ENCODE data around the gene ZNF593. TPM values are rescaled to one million over a fixed set of nuclear protein-coding genes. Genes with fewer than 3 reads are reported as not detected.

The ZNF593 gene
- polyA plus RNA-seq, 3 donors: 58.4 to 94.6 (median 80.4) TPM

DNA sequence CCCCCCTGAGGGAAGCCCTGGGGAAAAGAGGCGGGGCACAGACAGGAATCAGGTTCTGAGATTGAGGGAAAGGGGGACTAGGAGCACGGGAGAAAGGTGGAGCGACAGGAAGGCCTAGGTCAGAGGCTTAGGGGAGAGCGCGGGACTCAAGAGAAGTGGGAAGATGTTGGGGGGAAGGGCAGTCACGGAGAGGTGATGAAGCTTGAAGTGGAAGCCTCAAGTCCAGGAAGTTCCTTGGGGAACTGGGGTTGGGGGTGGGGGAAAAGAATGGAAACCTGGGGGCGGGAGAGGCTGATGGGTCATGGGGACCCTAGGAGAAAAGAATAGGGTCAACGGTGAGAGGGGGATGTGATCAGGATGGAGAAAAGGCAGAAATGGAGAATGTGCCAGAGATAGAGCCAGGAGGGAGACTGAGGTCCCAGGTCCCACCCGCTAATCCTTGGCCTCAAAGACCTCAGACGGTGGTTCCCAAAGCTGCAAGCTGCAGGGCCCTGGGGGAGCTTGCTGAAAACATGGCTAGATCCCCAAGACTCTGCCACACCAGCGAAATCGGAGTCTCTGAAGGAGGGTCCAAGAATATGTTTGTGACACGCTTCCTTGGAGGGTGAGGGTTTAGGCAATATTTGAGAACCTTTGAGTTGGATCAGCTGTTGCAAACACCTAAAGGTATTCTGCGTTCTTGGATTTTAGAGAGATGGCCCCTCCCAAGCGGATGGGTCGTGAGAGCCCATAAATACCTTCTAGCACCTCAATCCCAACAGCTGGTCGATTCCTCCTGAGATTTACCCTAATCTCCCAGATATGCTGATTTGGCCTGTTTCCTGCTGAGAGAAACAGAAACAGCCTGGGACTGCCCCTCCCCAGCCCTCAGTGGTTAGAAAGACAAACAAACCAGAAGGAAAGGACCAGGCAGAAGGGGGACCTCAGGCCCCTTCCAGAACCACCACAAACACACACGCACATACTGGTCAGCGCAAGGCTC lies 4.6 kb upstream of the ZNF593 start:
- WGBS, 3 donors: 67 to 72% (median 70%) methylated on average over 19 of the region's 19 CpGs
- no peak overlapping the region for H3K27ac ChIP-seq (ENCODE audit: low read depth, low read length)

DNA sequence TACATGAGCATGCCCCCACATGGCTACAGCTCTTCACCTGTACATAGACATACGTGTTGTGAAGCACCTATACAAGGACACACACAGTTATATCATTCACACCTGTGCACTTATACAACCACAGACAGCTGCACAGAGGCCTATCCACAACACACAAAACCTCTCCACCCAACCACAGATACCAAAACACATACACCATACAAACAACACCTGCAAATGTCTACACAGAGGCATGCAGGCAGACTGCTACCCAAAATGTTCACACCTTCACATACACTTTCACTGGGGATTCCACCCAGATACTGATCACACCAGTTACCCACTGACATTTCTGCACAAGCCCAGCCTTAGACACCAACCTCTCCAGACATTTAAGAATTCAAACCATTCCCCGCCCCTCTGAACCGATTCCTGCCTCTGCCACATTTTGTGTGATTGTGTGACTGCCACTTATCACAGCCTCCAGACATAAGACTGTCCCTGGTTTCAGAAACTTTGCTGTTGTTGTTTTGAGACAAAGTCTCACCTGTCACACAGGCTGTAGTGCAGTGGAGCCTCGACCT lies 2.9 kb upstream of the ZNF593 start:
- WGBS, 3 donors: 76 to 86% (median 80%) methylated on average over 4 of the region's 4 CpGs
- no peak overlapping the region for H3K27ac ChIP-seq (ENCODE audit: low read depth, low read length)

DNA sequence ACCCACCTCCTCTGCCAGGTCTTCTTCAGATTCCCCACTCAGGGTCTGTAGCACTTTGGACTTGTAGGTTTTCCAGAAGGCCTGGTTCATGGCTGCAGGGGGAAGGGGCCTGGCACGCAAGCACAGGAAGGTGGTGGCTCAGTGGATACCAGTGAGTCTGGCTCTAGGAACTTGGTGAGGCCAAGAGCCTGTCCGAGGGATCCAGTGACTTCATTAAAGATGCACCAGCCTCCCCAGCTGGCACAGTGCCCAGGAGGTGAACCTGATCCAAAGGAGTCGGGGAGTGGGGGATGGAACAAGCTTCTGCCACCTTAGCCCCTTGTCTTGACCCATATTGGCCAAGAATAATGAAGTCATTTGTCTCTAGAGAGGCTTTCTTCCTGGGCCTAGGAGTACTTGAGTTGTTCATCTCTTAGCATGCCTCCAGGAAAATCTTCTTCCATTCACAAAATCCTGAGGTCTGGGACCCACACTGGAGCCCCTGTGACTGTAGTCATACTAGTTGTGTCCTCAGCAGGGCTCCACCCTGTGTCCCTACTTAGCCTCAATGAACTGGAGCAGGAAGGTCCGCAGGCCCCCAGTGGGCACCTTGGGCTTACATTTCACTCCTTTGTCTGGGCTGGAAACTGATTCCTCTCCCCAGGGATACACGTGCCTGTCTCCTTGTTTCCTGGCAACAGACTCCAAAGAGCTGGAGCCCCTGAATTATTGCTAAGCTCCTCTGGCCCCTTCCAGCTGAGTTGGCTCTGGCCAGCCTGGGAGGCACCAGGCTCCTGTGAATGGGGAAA lies 1.1 kb upstream of the ZNF593 start, which contains the start of gene C1orf232:
C1orf232 (minus strand) TSS at position 554 of the 788 bp plus-strand sequence; CDS start at position 90, 464 bp downstream.
- WGBS, 3 donors: 69 to 73% (median 69%) methylated on average over 5 of the region's 5 CpGs
- no peak within 1 kb of the TSS for H3K27ac ChIP-seq (ENCODE audit: low read depth, low read length)

- WGBS, 3 donors: 45 to 60% (median 57%) methylated on average over 4 of the region's 4 CpGs
- H3K27ac ChIP-seq (ENCODE audit: low read depth, low read length): no peak overlapping the region
Observed at GRCh38 chr1:26169198-26169554, 532 bp upstream of the ZNF593 start.

GRCh38 chr1:26170472-26170821 lies 739 bp downstream of the ZNF593 start:
- no peak overlapping the region for H3K27ac ChIP-seq (ENCODE audit: low read depth, low read length)
- 51 to 69% (median 67%) methylated on average over 9 of the region's 9 CpGs for WGBS, 3 donors

DNA sequence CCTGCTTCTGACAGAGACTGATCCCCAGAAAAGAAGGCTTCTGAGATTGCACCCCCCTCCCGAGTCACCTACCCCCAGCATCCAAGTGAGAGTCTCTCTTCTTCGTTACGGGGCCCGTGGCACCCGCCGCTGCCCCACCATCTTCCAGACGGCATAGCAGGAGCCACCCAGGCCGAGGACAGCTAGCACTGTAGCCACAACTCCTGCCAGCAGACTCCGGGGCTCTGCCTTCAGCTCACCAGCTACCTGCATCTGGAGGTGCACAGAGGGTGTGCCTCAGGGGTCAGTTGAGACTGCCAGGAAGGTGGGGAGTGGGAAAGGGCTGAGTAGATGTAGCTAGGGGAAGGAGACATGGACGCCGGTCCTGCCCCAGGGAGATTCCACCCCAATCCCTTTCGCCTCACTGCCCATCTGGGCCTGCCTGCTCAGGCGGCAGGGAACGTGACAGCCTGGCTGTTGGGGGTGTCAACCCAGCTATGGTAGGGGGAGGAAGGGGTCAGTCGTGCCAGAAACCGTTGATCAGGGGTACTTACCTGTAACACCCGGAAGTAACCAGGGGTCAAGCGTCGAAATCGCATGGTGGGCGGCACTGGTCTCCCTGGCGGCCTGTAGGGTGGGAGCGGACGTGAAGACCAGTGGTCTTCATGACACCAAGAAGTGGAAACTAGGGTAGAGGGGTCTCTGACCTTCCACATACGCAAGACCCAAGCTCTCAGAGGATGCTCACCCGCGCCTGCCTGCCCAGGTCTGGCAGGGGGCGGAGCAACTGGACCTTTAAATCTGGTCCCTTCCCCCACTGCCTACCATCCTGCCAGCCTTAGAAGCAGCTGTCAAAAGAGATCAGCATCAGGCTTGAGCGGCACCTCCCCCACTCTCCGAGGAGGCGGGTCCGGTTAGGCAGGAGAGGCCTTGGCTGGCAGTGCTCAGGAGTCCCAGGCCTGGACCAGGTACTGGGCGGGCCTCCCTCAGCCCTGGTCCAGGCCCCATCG lies 1.7 kb downstream of the ZNF593 start, which contains the start of gene ZNF593OS:
ZNF593OS (minus strand) TSS at position 749 of the 989 bp plus-strand sequence; CDS start at position 578, 171 bp downstream.
- WGBS, 3 donors: 92 to 95% (median 93%) methylated on average over 34 of the region's 34 CpGs
- H3K27ac ChIP-seq (ENCODE audit: low read depth, low read length): no peak within 1 kb of the TSS

GRCh38 chr1:26175346-26175745 lies 5.6 kb downstream of the ZNF593 start:
- no peak overlapping the region for H3K27ac ChIP-seq (ENCODE audit: low read depth, low read length)
- 90 to 94% (median 92%) methylated on average over 7 to 8 of the region's 8 CpGs for WGBS, 3 donors

- no peak within 1 kb of the TSS for H3K27ac ChIP-seq (ENCODE audit: low read depth, low read length)
- 8 to 52% (median 50%) methylated on average over 21 of the region's 21 CpGs for WGBS, 3 donors
Observed at GRCh38 chr1:26177182-26177684, 7.5 kb downstream of the ZNF593 start, which contains the start of gene CNKSR1. CNKSR1 (plus strand) TSS chr1:26177491; CDS start chr1:26177548, 57 bp downstream.

DNA sequence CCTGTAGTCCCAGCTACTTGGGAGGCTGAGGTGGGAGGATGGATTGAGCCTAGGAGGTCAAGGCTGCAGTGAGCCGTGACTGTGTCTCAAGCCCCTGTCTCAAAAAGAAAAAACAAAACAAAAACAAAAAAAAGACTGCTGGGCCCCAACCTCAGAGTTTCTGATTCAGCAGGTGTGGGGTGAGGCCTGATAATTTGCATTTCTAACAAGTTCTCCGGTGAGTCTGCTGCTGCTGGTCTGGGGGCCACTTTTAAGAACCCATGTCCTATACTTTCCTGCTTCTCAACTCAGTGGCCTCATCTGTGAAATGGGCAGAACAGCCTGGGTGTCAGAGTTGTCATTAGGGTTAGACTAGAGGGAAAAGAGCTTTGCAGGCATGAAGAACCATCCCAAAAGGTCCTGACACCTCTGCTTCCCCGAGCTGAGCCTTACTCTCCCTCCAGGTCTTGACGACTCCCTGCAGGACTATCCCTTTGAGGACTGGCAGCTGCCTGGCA lies 10.3 kb downstream of the ZNF593 start:
- H3K27ac ChIP-seq (ENCODE audit: low read depth, low read length): no peak overlapping the region
- WGBS, 3 donors: 82 to 87% (median 84%) methylated on average over 4 of the region's 4 CpGs

GRCh38 chr1:26181586-26182382 lies 12.1 kb downstream of the ZNF593 start:
- H3K27ac ChIP-seq (ENCODE audit: low read depth, low read length): no peak overlapping the region
- 68 to 74% (median 73%) methylated on average over 9 of the region's 9 CpGs for WGBS, 3 donors

- WGBS, 3 donors: 84 to 92% (median 85%) methylated on average over 6 to 7 of the region's 7 CpGs
- H3K27ac ChIP-seq (ENCODE audit: low read depth, low read length): no peak overlapping the region
Observed at GRCh38 chr1:26182383-26182696, 12.6 kb downstream of the ZNF593 start.

DNA sequence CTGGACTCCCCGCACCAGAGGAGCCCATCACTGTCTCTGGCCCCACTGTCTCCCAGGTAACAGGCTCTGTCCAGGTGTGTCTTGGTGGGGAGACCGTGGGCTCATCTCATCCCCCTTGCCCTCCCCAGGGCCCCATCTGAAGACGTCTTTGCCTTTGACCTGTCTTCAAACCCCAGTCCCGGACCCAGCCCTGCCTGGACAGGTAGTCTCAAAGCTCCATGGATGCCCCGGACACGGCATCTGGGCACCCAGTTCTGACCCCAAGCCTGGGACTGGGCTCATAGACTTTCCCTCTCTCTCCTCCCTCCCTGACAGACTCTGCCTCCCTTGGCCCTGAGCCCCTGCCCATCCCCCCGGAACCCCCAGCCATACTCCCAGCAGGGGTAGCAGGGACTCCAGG lies 14.4 kb downstream of the ZNF593 start:
- 90 to 95% (median 92%) methylated on average over 7 of the region's 7 CpGs for WGBS, 3 donors

GRCh38 chr1:26184883-26185282 lies 15.2 kb downstream of the ZNF593 start:
- H3K27ac ChIP-seq (ENCODE audit: low read depth, low read length): no peak overlapping the region
- WGBS, 3 donors: 91 to 96% (median 94%) methylated on average over 21 of the region's 21 CpGs

More for the DNA sequence above, 14.4 kb downstream of the ZNF593 start:
- no peak overlapping the region for H3K27ac ChIP-seq (ENCODE audit: low read depth, low read length)

GRCh38 chr1:26187882-26188281 lies 18.2 kb downstream of the ZNF593 start:
- 94 to 97% (median 96%) methylated on average over 6 of the region's 6 CpGs for WGBS, 3 donors
- H3K27ac ChIP-seq (ENCODE audit: low read depth, low read length): no peak overlapping the region

- 94 to 95% (median 94%) methylated on average over 8 of the region's 8 CpGs for WGBS, 3 donors
- no peak overlapping the region for H3K27ac ChIP-seq (ENCODE audit: low read depth, low read length)
Observed at GRCh38 chr1:26188477-26188876, 18.8 kb downstream of the ZNF593 start.

DNA sequence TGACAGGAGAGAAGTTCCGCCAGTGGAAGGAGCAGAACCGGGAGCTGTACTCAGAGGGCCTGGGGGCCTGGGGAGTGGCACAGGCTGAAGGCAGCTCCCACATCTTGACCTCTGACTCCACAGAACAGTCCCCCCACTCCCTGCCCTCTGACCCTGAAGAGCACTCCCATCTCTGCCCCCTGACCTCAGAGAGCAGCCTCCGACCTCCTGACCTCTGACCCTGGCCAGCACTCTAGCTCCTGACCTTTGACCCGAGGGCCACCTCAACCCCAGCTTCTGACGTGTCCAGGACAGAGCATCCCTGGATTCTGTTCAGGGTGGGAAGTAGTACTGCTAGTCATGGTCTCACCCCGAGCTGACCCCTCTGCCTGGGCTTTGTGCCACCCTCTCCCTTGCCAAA lies 19.6 kb downstream of the ZNF593 start:
- H3K27ac ChIP-seq (ENCODE audit: low read depth, low read length): no peak overlapping the region
- WGBS, 3 donors: 73 to 77% (median 76%) methylated on average over 6 of the region's 6 CpGs
